HG02678 (cell line): Measurements from ENCODE around the gene BRD4.

Experiments
- ATAC-seq: cut with Tn5 transposase; IDR thresholded peaks from one replicate; pipeline ENCODE4 v1.9.1; 2021; ENCODE audit warnings: mild to moderate bottlenecking, moderate library complexity; ENCODE audit not compliant: unreplicated experiment

The BRD4 gene

DNA sequence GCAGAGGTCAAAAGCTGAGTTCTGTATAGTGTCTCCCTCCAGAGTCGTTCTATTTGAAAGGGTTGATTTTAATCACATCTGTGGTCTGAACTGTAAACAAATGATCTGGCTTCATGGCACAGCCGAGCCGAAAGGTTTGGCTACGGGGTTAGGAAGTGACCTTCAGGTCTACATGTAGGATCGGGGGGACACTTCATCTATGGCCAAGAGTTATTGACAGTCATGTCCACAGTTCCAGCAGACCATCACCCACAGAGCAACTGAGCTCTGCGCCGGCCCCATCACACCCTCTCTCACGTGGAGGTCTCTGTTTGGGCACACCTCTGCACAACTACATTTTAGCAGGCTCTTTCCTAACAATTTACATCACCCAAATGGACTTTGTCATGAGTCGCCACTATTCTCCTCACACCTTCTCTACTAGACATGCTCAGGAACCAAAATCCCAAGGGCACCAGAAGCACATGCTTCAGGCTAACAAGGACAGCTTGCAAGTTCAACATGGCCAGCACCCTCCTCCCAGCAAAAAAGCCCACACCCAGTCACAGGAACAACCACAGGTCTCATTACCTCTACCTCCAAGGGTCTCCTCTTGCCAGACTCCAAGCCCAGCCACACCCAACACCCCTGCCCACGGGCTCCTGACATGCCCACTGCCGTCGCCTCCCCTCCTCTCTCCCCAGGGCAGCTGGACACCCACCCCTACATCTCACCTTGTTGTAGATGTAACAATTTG, 64.0 kb downstream of the BRD4 start:
- no peak for ATAC-seq

DNA sequence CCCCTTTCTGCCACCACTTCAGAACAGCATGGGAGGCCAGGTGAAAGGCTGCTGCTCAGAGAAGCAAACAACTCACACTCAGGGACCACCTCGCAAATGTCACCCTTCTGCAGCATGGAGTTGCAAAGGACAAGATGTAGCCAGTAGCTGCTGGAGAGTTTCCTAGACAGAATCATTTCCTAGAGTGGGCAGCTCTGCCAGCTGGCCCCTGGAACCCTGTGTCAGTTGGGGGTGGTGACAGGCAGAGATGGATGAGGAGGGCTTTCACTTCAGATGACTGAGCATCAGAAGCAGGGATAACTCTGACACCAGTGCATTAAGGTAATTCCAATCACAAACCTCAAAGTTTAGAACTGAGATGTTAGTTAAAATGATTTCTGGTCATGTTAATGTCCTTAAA, 65.7 kb downstream of the BRD4 start:
- no peak for ATAC-seq

DNA sequence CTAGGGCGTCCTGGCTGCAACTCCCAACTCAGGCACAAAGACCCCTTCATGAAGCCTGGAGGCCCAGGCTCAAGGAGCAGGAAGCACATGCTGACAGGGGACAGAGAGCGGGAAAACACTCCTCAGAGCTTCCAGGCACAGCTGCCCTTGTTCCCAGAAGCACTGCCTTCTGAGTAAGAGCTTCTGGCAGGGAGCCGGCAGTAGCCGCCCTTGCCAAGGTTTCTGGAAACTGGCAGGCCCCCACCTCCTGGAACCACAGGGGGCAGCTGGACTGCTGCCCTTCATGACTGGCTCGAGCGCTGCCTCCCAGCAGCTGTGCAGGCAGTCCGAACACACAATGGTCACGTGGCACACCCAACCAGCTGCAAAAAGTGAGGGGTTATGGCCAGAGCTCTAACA, 66.5 kb downstream of the BRD4 start:
- no peak for ATAC-seq

DNA sequence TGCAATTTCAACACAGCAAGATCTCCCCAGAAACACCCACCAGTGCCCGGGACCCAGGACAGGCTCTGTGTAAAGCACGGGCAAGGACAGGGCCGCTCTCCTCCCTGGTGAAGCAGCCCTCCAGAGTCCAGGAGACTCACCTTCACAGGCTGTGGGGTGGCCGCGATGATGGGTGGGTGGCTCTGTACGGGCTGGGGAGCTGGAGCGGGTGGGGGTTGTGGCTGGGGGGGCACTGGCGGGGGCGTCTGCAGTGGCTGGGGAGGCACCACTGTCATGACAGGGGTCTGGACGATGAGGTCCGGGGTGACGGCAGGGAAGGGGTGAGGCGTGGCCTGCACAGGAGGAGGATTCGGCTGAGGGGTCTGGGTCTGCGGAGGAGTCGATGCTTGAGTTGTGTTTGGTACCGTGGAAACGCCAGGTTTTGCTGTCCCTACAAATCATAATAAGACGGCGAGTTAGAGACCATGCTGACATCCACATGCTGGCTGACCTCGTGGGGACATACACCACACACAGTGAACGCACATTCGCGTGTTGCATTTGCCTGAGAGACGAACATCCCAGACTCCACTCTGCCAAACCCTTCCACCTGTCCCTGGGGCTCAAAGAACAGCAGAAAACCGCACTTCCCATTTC, 67.0 kb downstream of the BRD4 start:
- ATAC-seq: no peak

DNA sequence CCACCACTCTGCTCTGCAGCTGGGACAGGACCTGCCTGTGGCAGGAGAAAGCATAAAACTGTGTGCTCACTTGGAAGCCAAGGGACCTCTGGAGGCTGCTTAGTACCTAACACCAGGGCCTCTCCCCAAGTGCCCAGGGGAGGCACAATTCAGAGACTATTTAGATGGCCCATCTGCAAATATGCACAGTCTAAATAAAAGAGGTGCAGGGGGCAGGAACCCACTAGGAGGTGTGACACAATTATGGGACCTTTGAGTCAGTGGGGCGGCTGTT, 67.5 kb downstream of the BRD4 start:
- no peak for ATAC-seq

DNA sequence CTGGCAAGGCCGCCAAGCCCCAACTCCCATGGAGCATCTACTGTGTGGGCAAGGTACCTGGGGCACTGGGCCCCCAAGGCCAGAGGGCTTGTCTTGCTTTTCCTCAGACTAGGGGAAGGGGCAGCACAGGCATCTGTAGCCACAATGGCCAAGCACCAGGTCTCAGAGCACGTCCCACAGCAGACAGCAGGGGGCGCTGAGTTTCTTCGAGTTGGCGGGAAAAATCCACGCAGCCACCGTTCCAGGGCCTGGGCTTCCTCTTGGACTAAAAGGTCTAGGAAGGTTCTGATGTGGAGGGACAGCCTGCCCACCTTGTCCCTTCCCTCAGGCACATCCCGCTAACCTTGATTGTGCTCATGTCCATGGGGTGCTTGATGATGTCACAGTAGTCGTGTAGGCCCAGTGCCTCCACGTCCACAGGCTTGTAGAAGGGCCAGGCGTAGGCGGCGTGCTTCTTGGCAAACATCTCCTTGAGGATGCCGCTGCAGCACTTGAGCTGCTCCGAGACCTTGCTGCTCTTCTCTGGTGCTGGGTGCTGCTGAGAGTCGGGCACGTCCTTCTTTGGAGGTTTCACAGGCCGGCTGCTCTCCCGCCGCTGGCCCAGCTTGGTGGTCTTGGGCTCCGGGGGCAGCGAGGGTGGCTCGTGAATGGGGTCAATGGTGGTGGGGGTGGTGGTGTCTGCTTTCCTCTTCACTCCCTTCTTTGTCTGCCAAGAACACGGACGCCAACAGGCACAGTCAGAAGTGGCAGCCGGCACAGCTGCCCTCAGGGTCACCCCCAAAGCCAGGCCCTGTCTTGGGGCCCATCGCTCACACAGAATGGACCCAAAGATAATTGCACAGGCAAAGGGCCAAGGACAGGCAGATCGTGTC, 68.0 kb downstream of the BRD4 start:
- ATAC-seq: no peak

DNA sequence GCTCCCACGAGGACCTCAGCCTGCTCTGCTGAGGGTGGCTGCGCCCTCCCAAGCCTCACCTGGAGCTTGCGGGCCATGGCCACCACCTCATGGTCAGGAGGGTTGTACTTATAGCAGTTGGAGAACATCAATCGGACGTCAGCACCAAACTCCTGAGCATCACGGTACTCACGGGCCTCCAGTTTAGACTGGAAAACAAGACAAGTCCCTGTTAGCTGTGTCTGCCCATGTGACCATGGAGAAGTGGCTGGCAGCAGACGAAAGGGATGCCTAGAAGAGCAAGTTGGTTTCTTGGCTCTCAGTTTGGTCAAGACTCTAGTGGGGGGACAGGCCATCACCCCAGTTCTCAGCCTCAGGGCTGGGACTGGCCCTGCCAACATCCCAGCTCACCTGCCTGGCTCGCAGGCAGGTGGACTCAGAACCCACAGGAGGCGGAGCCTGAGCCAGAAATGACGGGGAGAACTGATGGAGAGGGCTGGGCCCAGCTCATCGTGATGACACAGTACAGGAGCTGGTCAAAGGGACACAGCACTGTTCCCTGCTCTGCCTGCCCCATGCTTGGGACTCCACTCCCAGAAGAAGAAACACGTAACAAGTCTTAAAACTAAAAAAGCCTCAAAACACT, 68.9 kb downstream of the BRD4 start:
- ATAC-seq: no peak

DNA sequence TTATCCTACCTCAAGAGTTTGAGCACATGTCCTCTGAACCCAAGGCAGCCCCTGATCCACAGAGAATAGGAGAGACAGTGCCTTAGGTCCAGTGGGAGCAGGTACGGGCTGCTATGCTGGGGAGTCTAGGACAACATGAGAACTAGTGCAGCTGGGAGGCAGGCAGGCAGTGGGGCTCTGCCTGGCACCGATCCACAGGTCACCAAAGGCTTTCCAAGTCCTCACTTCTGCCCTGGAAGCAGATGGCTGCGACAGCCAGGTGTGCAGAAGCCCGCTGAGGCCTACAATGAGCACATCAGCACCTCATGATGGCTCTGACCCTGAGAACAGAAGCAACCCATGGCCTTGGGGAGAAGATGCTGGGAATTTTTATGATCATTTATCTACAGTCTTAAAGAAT, 70.3 kb downstream of the BRD4 start:
- no peak for ATAC-seq

DNA sequence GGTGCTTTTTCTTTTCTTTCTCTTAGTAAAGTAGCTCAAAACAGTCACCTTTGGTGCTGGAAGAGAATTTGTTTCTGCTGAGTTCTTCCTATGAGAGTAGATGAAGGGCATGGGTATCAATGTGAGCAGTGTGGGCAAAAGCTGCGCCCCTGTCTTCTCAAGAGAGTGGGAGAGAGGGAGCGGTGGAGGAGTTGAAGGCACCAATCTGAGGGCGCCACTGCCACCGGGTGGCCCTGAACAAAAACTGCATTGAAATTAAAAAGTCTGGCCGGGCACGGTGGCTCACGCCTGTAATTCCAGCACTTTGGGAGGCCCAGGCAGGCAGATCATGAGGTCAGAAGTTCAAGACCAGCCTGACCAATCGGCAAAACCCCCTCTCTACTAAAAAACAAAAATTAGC, 71.4 kb downstream of the BRD4 start:
- no peak for ATAC-seq

DNA sequence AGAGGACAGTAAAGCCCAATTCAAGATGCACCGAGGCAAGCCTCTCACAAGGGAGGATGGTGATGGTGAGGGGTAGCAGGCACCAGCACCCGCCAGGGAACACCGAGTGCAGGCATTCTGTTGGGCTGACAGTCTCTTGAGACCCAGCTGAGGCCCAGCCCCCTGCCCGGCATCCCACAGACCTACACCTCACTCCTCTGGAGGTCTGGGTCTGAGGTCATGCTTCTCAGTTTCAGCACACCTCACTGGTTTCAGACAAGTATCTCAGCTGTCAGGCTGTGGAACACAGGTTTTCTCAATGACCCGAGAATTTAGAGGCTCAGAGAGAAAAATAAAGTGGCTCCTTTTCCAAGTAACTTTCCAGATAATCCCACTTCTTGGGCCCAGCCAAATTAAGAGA, 72.4 kb downstream of the BRD4 start:
- ATAC-seq: no peak

DNA sequence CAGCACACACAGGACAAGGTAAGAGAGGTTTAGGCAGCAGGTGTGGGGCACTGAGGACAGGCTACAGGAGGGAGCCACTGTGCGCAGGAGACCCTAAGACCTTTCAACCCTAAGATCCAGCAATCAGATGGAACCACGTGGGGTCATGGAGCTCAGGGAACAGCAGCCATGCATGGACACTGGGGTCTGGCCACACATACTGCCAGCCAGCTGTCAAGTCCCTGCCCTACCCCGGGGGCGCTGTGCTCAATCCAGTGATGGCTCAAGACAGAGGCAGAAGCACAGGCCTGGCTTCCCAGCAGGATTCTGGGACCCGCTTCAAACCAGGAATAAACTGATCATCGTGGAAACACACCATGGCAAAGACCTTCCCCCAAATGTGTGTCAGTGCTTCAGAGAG, 74.6 kb downstream of the BRD4 start:
- ATAC-seq: no peak

DNA sequence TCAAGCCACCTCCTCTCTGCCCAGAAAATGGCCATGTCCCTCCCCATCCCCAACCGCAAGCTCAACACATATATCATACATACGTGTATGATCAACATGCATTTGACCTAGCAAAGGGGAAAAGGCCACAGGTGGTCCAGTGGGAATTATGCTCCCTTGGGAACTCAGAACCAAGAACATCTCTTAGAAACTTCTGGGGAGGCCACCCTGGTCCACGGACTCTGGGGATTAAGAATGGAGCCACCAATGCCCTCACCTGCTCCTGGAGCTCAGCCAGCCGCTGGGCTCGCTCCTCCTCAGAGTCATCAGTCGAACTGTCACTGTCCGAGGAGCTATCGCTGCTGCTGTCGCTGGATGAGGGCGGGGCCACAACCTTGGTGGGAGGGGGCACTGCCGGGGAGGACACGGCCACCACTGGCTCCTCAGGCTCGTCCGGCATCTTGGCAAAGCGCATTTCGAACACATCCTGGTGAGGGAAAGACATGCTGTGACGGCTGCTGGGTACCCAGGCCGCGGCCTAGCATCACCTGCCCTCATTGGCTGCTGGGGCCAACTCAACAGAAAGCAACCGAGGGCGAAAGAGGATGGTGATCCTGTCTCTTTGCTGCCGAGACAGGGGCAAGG, 75.5 kb downstream of the BRD4 start:
- ATAC-seq: no peak

DNA sequence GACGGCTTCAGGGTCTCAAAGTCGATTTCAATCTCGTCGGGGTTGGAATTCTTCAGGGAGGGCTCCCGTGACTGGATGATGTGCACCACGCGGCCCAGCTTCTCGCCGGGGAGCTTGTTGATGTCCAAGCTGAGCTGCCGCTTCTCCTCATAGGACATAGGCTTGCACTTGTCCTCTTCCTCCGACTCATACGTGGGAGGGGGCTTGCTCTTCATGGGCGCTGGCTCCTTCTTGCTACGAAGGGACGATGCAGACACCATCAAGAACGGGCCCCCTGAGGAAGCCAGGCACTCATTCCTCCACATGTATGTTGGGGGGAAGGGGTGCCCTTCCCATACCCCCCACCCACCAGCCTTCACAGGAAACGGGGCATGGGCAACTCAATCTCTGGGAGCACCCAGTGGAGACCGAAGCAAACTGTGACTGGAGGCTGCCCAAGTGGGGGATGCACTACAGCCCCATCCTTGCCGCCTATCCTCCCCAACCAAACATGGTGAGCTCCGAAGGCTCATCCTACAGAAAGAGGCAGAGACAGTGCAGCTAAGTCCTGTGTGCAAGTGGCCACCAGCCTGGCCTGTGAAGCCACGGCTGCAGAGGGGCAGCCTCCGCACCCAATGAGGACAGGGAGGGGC, 76.9 kb downstream of the BRD4 start:
- no peak for ATAC-seq

DNA sequence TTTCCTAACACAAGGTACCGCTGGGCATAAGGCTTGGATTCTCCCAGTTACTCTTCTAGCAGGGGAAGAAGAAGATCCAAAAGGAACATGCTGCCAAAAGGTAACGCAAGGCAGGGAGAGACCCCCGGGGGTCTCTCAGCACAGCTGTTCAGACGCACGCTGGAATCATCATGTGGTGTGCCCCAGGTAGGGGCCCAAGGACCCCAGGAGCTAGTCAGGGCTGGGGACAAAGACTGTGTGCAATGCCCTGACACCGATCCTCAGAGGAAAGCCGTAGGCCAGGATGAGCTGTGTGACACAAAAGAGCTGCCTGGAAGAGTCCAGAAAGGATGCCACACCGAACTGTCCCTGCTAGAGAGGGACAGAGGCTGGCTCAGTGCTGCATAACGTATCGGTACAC, 77.8 kb downstream of the BRD4 start:
- no peak for ATAC-seq

DNA sequence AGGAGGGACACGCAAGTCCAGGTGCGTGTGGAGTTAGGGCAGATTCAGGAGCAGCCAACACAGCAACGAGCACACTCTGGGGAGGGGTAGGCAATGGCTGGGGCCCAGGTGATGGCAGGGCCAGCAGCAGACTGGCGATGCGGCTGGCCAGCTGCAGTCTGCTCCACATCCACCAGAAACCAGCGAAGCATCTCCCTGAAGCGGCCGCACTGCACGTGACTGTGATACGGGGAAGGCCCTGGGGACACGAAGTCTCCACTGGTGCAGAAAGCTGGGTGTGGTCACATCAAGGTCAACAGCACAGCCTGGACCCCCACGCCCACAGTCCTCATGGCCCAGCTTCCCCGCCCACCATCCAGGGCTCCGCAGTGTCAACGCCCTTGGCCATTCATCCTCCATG, 78.8 kb downstream of the BRD4 start:
- no peak for ATAC-seq

DNA sequence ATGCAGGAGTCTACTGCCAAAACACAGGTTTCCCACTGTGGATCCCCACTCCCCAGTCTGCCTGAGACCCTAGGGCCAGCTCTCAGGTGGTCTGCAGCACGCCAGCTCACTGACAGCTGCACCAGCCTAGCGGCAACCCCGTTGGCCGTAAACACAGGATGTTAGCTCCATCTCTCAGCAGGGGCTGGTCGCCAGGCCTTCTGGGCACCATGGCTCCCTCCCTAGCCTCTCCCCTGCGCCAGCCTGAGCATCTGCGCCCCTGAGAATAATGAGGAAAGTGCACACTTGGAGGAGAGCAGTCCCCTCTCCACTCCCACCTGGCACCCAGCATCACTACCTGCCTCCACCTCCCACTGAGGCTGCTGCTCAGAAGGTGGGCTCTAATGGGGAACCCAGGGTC, 79.3 kb downstream of the BRD4 start:
- ATAC-seq: no peak

DNA sequence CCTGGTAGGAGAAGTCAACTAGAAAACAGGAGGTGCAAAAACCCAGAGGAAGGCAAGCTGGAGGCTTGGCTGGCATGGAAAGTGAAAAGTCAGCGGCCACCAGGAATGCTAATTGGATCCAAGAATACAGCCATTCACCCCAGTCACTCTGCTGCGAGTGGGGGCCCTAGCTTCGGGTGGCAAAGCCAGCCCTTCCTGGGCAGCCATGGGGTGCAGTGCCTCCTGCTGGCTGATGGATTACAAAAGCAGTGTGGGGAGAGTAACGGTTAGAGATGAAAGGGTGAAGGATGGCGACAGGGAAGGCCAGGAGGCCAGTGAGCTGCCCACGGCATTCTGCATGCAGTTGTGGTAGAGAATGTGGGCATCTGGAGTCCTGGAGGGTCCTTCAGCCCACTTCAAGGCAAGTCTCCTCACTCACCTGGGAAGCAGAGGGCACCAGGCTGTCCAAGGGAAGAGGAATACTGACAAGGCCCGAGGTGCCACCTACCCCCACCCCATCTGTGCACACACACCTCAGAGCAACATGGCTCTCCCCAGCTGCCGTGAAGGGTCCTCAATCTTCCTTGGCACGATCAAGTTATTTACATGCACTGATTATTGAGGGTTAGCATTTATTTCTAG, 79.8 kb downstream of the BRD4 start:
- no peak for ATAC-seq

DNA sequence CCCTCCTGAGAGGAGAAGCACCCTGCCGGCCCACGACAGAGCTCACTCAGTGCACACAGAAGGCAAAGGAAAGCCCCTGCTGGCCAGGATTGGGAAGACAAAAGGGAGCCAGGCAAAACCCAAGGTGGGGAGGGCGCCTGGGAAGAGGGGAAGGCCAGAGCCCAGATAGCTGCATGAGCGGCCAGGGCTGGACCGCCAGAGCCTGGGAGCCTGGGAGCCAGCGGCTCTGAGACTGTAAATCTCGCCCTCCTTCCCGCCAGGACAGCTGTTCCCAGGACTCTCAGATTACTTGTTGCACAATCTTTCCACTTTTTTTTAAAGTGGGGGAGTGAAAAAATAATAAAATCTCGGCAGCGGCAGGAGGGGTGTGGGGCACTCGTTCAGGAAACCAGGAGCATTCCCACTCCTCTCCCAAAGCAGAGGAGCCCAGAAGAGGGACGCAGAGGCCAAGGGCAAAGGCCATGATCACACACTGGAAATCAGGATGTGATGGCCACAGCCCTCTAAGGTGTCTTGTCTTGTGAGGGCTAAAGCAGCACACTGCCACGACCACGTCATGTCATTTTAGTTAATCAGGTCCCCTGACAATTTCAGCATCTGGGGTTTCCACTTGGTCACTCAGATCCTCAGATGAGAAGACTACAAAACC, 80.5 kb downstream of the BRD4 start:
- ATAC-seq: no peak

DNA sequence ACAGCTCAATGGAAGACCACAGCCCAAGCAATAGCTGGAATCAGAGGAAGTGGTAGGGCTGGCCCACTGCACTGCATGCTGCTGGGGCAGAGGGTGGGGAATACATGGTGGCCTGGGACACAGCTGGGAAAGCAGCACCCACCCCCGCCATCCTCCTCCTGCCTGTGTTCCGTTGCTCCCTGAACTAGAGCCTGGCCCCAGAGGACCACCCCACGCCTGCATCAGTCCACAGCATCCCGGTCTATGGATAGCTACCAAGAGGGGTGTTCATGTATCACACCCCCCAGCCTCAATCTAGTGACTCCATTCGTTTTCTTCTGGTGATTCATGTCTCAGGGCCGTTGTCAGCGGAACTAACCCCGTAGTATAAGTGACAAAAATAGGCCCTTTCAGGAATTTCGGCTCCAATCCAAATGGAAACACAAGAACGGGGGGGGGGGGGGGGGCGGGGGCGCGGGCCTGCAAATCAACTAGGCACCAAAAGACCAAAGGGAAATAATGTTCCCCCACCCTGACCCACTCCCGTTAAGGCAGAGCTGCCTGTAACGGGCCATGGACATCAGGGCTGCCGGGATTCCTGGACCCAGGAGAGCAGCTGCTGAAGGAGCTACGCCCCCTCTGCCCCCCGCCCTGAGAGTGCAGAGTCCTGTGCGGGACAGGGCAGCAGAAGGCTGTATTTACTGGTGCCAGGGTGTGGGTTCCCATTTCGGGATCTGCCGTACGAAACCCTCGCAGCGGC, 81.2 kb downstream of the BRD4 start:
- ATAC-seq: no peak
